GM18526 (cell line): ENCODE data around the gene ADCY2.

Source experiments
- POLR2A ChIP-seq: IDR thresholded peaks from 3 replicates; pipeline ENCODE4 v1.6.1; 2011; ENCODE audit not compliant: insufficient read length; ENCODE audit errors: extremely low read depth

Gene ADCY2

DNA sequence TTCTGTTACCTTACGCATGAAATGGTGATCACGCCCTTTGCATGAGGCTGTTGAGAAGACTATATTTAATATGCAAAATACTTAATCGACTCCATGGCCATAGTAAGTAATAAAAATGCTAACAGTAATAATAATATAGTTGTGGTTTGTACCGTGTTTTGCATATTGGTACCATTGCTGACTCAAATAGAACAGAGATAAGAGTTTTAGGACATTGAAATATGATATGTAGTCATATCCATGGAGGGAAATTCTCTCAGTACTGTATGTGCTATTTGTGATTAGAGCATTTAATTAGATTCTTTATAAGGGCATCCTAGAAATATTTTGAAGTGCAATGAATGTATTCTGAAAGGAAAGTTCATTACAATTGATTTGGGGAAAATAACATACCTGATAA, 413.1 kb downstream of the ADCY2 start:
- no peak for TF ChIP-seq POLR2A

DNA sequence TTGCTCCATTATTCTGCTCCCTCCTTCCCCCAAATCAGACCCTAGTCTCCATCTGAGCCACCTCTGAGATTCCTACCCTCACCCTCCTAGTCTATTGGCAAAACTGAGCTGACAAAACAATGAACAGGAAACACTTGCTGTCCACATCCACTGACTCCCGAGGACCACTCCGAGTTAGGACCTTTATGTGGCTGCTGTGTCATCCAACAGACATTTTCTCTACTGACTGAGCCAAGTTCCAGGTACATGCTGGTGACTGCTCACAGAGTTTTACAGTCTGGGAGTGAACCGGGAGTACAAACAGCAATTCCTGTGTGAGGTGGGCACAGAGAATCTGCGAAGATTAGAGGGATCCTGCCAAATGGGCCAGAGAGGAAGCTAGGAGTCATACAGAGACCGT, 415.8 kb downstream of the ADCY2 start:
- no peak for TF ChIP-seq POLR2A

DNA sequence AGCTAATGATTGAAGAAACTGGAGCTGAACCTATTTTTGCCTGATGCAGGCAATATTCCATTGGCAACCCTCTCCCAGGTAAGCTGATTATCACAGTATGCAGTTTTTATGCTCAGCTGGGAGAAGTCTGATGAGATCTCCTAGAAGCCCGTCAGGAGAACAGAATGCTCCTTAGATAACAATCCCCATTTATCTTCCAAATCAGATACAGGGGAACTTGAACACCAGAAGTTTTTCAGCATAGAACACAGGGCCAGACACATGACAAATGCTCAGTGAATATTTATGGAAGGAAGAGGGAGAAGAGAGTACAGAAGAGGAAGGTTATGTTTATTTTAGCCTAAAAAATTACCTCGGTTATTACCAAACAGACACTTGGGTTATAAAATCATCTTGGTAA, 417.1 kb downstream of the ADCY2 start:
- TF ChIP-seq POLR2A = no peak

DNA sequence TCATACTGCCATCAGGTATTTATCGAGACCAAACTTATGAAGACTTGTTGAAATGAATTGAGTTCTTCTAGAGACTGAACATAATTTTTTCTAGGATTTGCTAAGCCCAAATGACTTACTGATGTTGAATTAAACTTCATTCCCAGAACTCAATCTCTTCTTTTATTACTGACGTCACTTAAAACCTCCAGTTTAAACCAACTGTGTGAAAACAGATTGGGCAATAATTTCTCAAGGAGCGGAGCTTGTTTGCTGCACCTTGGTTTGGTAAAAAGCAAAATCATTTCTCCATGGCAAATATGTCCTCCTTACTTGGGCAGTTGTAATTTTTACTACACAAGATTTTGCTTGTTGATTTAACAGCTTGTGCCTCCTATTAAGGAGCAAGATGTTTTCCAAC, 417.6 kb downstream of the ADCY2 start:
- TF ChIP-seq POLR2A = no peak

DNA sequence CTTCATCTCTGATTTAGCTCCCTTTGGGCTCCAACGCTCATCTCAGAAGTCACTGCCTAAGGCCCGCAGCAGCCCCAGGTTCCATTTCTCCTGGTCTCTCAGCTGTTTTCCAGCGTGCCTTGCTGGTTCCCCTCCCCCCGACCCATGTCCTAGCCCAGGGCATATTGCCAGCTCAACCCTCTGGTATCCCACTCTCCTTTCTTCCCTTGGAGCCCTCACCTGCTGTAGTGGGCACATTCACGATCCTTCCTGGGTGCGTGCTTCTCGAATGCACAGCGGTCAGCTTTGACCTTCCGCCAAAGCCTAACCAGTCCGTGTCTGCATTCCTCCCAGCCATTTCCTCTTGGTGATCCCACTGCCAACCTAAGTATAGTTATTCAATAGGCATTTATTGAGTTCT, 418.9 kb downstream of the ADCY2 start:
- TF ChIP-seq POLR2A = no peak

DNA sequence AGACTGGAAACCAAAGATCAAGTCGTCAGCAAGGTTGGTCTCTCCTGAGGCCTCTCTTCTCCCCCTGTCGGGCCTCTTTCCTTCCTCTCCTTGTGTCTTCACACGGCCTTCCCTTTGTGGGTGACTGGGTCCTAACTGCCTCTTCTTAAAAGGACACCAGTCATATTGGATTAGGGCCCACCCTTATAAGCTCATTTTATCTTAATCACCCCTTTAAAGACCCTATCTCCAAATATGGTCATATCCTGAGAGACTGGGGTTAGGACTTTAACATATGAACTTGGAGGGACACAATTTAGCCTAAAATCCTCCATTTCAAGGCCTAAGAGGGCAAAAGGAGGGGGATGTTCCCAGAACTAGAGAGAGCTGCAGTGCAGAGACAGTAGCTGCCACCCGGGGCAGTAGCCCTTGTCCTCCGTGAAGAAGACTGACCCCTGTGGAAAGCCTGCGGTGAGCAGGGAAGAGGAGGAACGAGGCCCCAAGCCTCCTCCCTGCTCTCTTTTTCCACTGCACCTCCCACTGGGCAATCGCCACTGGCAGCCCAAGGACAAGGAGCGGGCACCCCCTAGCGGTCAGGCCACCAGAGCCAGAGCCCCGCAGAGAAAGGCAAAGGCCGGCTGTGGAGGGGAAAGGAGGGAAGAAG, 420.1 kb downstream of the ADCY2 start:
- no peak for TF ChIP-seq POLR2A

DNA sequence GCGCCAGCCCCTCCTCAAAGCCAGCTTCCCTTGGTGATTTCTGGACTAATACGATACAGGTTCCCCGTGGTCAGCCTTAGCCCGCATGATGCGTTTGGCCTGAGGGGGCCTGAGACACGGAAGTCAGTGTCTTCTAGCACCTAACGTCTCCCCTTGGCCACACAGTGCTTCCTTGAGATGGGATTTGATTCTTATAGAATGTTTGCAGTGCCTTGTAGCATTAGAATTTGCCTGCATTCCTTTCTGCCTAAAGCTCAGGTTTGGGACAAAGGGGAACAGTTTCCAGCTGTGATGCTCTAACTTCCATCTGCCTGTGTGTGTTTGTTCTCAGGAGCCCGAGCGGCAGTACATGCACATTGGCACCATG, 420.6 kb downstream of the ADCY2 start:
- no peak for TF ChIP-seq POLR2A

DNA sequence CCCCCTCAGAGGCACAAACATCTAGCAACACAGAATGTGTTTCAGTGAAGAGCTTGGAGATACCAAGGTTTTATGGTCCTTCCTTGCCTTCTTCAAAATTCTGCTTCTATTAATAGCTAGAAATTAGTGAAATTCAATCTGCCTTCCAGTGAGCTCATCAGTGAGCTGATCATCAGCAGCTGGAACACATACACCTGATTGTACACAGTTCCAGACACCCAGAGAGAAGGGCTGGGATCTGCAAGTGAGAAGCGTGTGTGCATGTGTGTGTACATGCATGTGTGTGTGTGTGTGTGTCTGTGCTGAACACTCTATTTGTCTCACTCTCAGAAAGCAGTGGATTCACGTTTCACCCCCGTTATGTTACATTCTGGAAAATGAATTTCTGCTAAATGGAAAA, 426.5 kb downstream of the ADCY2 start:
- TF ChIP-seq POLR2A = no peak

DNA sequence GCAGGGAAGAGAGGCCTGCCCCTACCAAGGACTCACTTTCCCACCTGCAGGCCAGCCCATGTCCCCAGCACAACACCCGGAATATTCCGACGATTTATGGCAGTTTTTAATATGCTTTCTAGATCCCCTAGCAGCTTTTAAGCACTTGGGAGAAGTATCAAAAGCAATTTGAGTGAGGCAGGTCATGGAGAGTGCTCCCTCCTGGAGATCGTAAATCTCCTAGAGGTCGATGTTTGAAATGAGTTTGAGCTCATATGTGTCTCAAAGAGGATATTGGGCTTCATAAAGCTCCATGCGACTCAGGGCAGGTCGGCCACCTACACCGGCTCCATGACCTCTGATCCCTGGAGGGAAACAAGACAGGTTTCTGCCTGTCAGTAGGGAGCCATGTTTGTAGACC, 427.7 kb downstream of the ADCY2 start:
- no peak for TF ChIP-seq POLR2A

DNA sequence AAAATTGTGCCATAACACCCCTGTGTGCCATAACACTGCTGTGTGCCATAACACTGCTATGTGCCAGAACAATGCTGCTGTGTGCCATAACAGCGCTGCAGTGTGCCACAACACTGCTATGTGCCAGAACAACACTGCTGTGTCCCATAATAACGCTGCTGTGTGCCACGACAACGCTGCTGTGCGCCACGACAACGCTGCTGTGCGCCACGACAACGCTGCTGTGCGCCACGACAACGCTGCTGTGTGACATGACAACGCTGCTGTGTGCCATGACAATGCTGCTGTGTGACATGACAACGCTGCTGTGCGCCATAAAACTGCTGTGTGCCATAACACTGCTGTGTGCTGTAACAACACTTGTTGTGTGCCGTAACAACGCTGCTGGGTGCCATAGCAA, 429.1 kb downstream of the ADCY2 start:
- TF ChIP-seq POLR2A = no peak

DNA sequence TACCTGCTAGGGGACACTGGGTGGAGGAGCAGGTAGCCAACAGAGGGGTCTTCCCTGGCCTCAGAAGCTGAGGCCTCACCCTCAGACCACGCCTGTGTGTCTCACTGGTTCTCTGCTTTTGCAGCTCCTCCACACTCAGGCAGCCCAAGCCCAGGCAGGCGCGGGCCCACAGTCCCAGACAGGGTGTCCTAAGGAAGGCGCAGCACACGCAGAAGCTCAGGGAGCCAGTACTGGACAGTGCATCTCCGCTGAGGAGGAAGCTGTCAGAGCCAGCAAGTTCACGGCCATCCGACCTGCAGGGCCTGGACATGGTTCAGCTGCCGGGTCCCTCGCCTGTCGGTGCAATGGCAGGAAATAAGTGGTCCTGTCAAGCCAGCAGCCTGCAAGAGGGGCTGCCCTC, 429.7 kb downstream of the ADCY2 start:
- no peak for TF ChIP-seq POLR2A

DNA sequence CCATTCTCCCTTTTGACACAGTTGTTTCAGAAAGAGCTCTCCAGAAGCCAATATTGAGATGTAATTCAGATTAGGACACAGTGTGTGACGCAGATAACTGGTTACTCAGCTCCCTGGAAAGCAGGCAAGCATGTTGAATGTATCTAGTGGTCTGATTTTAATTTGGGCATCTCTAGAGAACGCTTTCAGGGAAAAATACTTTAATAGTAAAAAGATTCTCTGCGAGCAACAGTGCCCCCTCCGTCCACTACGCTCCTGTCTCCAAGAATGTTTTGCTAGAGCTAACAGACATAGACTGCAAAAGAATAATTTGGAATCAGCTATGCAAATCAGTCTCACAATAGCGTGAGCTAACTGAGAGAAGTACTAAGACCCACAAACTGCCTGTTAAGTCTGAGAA, 431.7 kb downstream of the ADCY2 start:
- TF ChIP-seq POLR2A = no peak

DNA sequence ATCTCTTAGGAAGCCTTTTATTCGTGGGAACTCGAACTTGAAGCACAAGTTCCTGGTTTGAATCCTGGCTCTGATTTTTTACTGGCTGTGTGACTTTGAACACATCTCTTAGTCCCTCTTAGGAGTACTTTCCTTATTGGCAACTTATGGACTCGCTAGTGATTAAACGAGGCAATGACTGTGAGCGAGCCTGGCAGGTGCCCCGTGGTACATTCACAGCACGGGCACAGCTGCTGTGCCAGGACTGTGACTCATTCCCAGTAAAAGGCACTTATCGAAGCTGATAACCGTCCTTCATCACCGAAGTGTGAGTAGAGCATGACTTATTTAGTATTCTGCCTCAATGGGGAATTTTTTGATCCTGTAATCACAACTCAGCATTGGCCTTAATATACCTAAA, 432.3 kb downstream of the ADCY2 start:
- TF ChIP-seq POLR2A = no peak

DNA sequence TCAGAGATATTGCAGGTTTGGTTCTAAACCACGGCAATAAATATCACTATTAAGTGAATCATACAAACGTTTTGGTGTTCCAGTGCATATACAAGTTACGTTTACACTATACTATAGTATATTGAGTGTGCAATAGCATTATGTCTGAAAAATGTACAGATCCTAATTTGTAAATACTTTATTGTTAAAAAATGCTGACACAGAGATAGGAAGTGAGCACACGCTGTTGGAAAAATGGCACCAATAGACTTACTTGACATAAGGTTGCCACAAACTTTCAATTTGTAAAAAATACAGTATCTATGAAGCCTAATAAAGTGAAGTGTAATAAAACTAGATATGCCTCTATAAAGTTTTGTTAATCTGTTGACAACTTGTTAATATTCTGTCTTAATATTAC, 439.0 kb downstream of the ADCY2 start:
- no peak for TF ChIP-seq POLR2A

DNA sequence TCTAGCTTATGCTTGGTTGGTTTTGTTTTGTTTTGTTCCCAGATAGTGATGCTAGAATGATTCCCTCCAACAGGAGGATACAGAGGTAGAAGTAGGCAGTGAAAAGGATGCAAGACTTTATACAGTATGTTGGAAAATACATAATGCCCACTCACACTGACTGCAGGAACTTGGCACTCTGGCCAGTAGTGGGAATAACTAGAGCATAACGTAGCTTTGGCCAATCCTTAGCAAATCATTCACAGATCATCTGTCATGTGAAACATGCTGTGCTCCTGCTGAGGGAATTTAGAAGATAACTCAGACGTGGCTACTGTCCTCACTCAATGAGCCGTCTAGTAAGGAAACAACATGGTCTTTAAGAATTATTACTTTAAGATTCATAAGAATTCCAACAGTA, 441.5 kb downstream of the ADCY2 start:
- TF ChIP-seq POLR2A = no peak

DNA sequence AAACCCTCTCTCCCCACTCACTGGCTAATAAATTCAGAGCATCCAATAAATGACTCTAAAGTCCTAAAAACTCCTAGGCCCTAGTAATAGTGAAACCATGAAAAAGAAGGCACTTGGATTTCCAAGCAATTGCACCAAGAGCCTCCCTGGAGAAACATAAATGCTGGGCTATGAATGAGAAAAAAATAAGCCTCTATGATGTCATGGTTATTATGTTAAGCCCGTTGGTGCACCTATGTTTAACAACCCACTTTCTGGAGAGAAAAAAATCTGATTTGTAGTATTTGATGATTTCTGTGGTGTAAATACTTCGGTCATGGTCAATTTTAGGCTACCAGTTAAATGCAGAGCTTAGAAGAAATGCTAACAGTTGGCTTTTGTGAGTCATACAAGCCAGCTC, 446.6 kb downstream of the ADCY2 start:
- TF ChIP-seq POLR2A = no peak

DNA sequence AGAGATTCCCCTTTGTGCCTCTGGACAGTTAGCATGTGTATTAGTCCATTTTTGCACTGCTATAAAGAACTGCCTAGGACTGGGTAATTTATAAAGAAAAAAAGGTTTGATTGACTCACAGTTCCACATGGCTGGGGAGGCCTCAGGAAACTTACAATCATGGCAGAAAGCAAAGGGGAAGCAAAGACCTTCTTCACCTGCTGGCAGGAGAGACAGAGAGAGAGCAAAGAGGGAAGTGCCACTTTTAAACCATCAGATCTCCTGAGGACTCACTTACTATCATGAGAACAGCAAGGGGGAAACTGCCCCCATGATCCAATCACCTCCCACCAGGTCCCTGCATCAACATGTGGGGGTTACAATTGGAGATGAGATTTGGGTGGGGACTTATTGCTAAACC, 449.0 kb downstream of the ADCY2 start:
- TF ChIP-seq POLR2A = no peak

DNA sequence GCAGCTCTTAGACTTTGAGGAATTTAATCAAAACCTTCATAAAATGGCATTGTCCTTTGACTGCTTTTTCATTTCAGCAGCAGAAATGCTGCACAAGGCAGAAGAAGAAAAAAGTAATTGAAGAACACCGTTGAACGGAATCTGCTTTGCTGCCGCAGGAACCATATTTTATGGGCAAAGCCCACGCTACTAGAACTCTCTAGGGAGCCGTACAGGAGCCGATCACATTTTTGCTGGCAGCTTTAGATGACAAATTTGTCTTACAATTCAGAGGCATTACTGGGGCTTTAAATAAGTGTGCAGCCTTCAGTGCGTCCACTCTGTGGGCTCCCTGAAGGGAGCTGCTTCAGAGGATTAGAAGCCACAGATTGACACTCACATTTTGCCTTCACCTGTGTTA, 449.6 kb downstream of the ADCY2 start:
- TF ChIP-seq POLR2A = no peak
